ENCODE results near the gene CCND1.

CCND1 gene

DNA sequence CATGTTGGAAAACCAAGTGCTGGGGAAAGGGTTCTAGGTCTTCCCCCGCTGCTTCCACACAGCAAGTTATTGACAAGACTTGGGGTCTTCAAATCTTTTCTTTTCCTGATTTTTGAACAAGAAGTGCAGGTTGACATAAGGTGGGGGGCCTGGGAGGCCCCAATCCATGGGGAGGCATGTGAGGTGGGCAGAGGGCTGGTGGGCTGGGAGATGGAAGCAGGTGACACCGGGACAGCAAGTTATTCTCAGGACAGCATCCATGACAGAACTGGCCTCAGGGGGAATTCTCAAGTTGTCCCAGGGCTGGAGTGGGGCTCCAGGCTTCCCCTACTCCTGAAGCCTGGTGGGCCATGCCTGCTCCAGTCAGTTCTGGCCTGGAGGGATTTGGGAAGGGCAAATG is 57.4 kb downstream of the CCND1 start:
- no peaks in the 10 kb centered on the region for H3K36me3 ChIP-seq (ENCODE audit: insufficient read depth)
- peaks cover 31% of the 10 kb centered on the region; the same call in 1 of the 2 replicates for H3K27me3 ChIP-seq (ENCODE audit: insufficient read depth, low read depth)
- no peaks in the 10 kb centered on the region for H3K79me2 ChIP-seq (ENCODE audit: insufficient read depth, low read depth)
- H4K20me1 ChIP-seq (ENCODE audit: insufficient read depth), result no peaks in the 10 kb centered on the region
- H2AFZ ChIP-seq (ENCODE audit: low read depth), result no peak overlapping the region
- no peaks in the 10 kb centered on the region for H3K4me1 ChIP-seq (ENCODE audit: low read depth, poor library complexity, severe bottlenecking)
- H3K9ac ChIP-seq, result no peak overlapping the region
- H3K27ac ChIP-seq, result no peak overlapping the region
- H3K4me3 ChIP-seq (IDR thresholded peaks at IDR 0.05; ENCODE audit: insufficient read depth, low read depth, low read length), result no peak overlapping the region
- no peak overlapping the region for H3K4me2 ChIP-seq
- TF ChIP-seq, protein P1, sequence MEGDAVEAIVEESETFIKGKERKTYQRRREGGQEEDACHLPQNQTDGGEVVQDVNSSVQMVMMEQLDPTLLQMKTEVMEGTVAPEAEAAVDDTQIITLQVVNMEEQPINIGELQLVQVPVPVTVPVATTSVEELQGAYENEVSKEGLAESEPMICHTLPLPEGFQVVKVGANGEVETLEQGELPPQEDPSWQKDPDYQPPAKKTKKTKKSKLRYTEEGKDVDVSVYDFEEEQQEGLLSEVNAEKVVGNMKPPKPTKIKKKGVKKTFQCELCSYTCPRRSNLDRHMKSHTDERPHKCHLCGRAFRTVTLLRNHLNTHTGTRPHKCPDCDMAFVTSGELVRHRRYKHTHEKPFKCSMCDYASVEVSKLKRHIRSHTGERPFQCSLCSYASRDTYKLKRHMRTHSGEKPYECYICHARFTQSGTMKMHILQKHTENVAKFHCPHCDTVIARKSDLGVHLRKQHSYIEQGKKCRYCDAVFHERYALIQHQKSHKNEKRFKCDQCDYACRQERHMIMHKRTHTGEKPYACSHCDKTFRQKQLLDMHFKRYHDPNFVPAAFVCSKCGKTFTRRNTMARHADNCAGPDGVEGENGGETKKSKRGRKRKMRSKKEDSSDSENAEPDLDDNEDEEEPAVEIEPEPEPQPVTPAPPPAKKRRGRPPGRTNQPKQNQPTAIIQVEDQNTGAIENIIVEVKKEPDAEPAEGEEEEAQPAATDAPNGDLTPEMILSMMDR (conservative IDR thresholded peaks at IDR 0.05; ENCODE audit: low read depth, low read length), result no peak

- Histone ChIP-seq H2AFZ (ENCODE audit: low read depth) (no peak overlapping the region), H3K9ac (no peak overlapping the region), H3K4me2 (no peak overlapping the region), H3K4me3 (IDR thresholded peaks at IDR 0.05; ENCODE audit: insufficient read depth, low read depth, low read length) (no peak overlapping the region), H3K36me3 (ENCODE audit: insufficient read depth) (no peaks in the 10 kb centered on the region), H3K27ac (no peak overlapping the region), H3K27me3 (ENCODE audit: insufficient read depth, low read depth) (peaks cover 24% of the 10 kb centered on the region; the same call in 1 of the 2 replicates), H3K79me2 (ENCODE audit: insufficient read depth, low read depth) (no peaks in the 10 kb centered on the region), H3K4me1 (ENCODE audit: low read depth, poor library complexity, severe bottlenecking) (no peaks in the 10 kb centered on the region), H4K20me1 (ENCODE audit: insufficient read depth) (no peaks in the 10 kb centered on the region)
- TF ChIP-seq, protein P1 (conservative IDR thresholded peaks at IDR 0.05; ENCODE audit: low read depth, low read length), result no peak
Measured at GRCh38 chr11:69699213-69699612, 58.3 kb downstream of the CCND1 start.

DNA sequence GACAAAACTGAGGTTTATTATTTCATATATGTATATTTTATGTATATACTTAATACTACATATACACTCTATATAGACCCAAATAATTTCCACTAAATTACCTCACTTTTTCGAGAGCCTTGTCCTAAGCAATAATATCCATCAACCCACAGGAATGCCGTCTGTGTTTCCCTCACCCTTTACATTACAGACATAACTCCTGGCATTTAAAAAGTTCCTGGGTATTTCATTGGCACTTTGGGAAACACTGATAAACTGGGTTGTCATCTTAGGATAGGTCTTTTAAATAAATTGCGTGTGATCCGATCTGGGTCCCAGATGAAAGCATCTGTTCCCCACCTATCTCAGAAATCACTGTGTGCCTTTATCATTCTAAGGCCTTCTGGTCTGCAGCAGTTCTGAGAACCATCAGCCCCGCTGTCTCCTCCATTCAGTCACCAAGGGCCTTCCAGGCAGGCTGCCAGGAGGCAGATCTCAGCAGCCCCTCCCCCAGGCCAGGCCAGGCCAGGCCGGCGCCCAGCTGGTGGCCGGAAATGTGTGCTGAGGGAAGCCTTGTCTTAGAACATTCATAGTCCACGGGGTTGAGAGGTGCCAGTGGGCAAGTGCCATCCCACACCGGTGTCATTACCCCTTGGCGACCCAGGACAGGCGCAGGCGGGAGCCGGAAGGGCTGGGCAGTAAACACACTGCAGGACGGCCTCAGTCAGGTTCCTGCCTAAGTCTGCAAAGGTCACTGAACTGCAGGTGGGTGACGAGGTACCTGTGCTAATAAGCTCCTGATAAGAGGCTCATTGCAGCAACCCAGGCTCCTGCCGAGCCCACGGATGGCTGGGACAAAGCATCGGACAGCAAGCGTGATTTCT is 59.6 kb downstream of the CCND1 start:
- H3K4me2 ChIP-seq, result no peak overlapping the region
- no peaks in the 10 kb centered on the region for H4K20me1 ChIP-seq (ENCODE audit: insufficient read depth)
- H3K4me1 ChIP-seq (ENCODE audit: low read depth, poor library complexity, severe bottlenecking), result no peaks in the 10 kb centered on the region
- no peak overlapping the region for H3K9ac ChIP-seq
- H3K27me3 ChIP-seq (ENCODE audit: insufficient read depth, low read depth), result peaks cover 17% of the 10 kb centered on the region
- no peak overlapping the region for H2AFZ ChIP-seq (ENCODE audit: low read depth)
- H3K27ac ChIP-seq, result no peak overlapping the region
- H3K79me2 ChIP-seq (ENCODE audit: insufficient read depth, low read depth), result no peaks in the 10 kb centered on the region
- TF ChIP-seq, protein P1 (conservative IDR thresholded peaks at IDR 0.05; ENCODE audit: low read depth, low read length), result no peak
- no peaks in the 10 kb centered on the region for H3K36me3 ChIP-seq (ENCODE audit: insufficient read depth)
- no peak overlapping the region for H3K4me3 ChIP-seq (IDR thresholded peaks at IDR 0.05; ENCODE audit: insufficient read depth, low read depth, low read length)

DNA sequence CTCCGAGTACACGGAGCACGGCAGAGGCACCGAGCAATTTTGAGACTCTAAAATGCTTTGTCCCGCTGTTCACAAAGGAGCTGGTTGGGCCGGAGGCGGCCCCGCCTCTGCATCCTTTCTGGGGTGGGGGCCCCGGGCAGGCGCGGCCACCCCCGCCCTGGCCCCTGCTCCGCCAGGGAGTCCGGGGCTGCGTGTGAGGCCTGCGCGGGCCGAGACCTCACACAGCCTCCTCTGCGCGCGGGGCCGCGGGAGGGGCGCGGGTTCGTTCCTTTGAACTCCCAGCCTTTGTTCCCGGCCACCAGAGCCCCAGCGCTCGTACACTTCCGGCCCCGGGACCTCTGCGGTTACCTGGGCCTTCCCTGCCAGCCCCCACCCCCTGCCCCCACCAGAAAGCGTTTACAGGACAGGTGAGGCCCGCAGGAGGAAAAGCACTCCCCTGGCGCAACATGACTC is 61.3 kb downstream of the CCND1 start:
- Histone ChIP-seq H3K4me1 (ENCODE audit: low read depth, poor library complexity, severe bottlenecking) (no peaks in the 10 kb centered on the region), H2AFZ (ENCODE audit: low read depth) (no peak overlapping the region), H3K27ac (no peak overlapping the region), H3K9ac (no peak overlapping the region), H4K20me1 (ENCODE audit: insufficient read depth) (no peaks in the 10 kb centered on the region), H3K4me2 (no peak overlapping the region), H3K4me3 (IDR thresholded peaks at IDR 0.05; ENCODE audit: insufficient read depth, low read depth, low read length) (no peak overlapping the region), H3K27me3 (ENCODE audit: insufficient read depth, low read depth) (peaks cover 15% of the 10 kb centered on the region), H3K79me2 (ENCODE audit: insufficient read depth, low read depth) (no peaks in the 10 kb centered on the region), H3K36me3 (ENCODE audit: insufficient read depth) (no peaks in the 10 kb centered on the region)
- TF ChIP-seq, protein P1 (conservative IDR thresholded peaks at IDR 0.05; ENCODE audit: low read depth, low read length), result no peak

Measured in KMS-11 (cell line).